ENCODE measurements around the gene ZNF628. TPM values are rescaled to one million over a fixed set of nuclear protein-coding genes. Genes with fewer than 3 reads are reported as not detected.

Gene ZNF628
- total RNA-seq, 1 experiment from 2014 or later: 12.3 TPM

GRCh38 chr19:55482967-55483705 is 6.7 kb downstream of the ZNF628 start:
- Histone ChIP-seq H3K36me3 (ENCODE audit: control insufficient read depth, insufficient read depth, low read length) (no peaks in the 10 kb centered on the region; the same call in 1 of the 2 replicates), H3K27me3 (replicated peaks; ENCODE audit: control insufficient read depth, insufficient read depth, low read length) (no peaks in the 10 kb centered on the region), H3K4me3 (ENCODE audit: low read depth, low read length) (no peak overlapping the region), H3K9me3 (no peaks in the 10 kb centered on the region), H3K4me1 (0 out of 2 replicates have a peak, but pooled peaks cover 3% of the 10 kb centered on the region)
- Mint-ChIP-seq H3K27me3 (ENCODE audit: insufficient read depth, unreplicated experiment) (no peaks in the 10 kb centered on the region), H3K4me3 (ENCODE audit: unreplicated experiment) (peak overlapping the region; percentile 42), H3K27ac (ENCODE audit: unreplicated experiment) (peak overlapping the region; percentile 73), H3K4me1 (ENCODE audit: low read depth, unreplicated experiment) (peaks cover 21% of the 10 kb centered on the region), H3K36me3 (ENCODE audit: insufficient read depth, unreplicated experiment) (peaks cover 28% of the 10 kb centered on the region), H3K9me3 (ENCODE audit: unreplicated experiment) (no peaks in the 10 kb centered on the region)
- CTCF ChIA-PET: interaction anchor here (2.6 kb wide), 1 partner anchor 21 kb away, joined by 19 read pairs; no protein-coding TSS in a partner anchor
- POLR2A ChIA-PET: no interaction called here
- TF ChIP-seq, protein P1, sequence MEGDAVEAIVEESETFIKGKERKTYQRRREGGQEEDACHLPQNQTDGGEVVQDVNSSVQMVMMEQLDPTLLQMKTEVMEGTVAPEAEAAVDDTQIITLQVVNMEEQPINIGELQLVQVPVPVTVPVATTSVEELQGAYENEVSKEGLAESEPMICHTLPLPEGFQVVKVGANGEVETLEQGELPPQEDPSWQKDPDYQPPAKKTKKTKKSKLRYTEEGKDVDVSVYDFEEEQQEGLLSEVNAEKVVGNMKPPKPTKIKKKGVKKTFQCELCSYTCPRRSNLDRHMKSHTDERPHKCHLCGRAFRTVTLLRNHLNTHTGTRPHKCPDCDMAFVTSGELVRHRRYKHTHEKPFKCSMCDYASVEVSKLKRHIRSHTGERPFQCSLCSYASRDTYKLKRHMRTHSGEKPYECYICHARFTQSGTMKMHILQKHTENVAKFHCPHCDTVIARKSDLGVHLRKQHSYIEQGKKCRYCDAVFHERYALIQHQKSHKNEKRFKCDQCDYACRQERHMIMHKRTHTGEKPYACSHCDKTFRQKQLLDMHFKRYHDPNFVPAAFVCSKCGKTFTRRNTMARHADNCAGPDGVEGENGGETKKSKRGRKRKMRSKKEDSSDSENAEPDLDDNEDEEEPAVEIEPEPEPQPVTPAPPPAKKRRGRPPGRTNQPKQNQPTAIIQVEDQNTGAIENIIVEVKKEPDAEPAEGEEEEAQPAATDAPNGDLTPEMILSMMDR (IDR thresholded peaks at IDR 0.05; ENCODE audit: insufficient read depth in 1 of 2, low read depth in 1 of 2, low read length in 1 of 2, severe bottlenecking in 1 of 2, unreplicated experiment in 1 of 2): no peak
- DNase-seq: no peak
- intact Hi-C loops (cut with micrococcal nuclease; ENCODE audit: unreplicated experiment): no loop called here
- BruUV-seq (replicated peaks): no TSS peak

DNA sequence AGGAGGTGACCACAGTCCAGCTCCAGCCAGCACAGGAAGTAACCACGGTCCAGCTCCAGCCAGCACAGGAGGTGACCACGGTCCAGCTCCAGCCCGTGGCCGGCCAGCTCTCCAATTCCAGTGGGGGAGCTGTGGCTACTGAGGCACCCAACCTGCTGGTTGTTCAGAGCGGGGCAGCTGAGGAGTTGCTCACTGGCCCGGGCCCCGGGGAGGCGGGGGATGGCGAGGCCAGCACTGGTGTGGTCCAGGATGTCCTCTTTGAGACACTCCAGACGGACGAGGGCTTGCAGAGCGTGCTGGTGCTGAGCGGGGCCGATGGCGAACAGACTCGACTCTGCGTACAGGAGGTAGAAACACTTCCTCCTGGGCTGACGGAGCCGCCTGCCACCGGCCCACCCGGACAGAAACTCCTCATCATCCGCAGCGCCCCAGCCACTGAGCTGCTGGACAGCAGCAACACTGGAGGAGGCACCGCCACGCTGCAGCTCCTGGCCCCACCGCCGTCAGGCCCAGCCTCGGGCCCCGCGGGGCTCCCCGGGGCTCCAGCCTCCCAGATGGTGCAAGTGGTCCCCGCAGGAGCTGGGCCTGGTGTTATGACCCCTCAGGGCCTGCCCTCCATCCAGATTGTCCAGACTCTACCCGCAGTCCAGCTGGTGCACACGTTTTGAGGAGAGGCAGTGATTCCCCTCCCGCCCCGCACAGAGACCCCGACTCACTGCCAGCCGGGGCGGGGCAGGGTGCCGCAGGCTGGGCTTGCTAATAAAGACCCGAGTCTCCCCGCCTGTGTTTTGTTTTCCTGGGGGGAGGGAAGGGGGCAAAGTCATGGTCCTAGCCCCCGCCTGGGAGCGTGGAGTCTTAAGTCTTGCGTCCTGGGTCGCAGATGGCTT is 7.5 kb downstream of the ZNF628 start:
- peak overlapping the region; percentile 76 for H3K4me3 Mint-ChIP-seq (ENCODE audit: unreplicated experiment)
- DNase-seq: peak in 1 of 2 experiments; percentile 39
- Histone ChIP-seq H3K4me1 (0 out of 2 replicates have a peak, but pooled peaks cover 3% of the 10 kb centered on the region), H3K36me3 (ENCODE audit: control insufficient read depth, insufficient read depth, low read length) (no peaks in the 10 kb centered on the region; the same call in 1 of the 2 replicates), H3K9me3 (no peaks in the 10 kb centered on the region), H3K27me3 (replicated peaks; ENCODE audit: control insufficient read depth, insufficient read depth, low read length) (no peaks in the 10 kb centered on the region), H3K4me3 (ENCODE audit: low read depth, low read length) (peak overlapping the region; percentile 90)
- H3K36me3 Mint-ChIP-seq (ENCODE audit: insufficient read depth, unreplicated experiment): peaks cover 23% of the 10 kb centered on the region
- ChIA-PET CTCF (interaction anchor here (0.9 to 2.6 kb wide), 3 partner anchors 16 to 22 kb away, joined by 4 to 19 read pairs (median 7); partner anchors contain the start of gene ISOC2), POLR2A (interaction anchor here (0.6 to 1.2 kb wide), 5 partner anchors 8 to 1842 kb away, joined by 3 to 22 read pairs (median 7); partner anchors contain the start of genes ISOC2, UBE2S and ZNF628)
- TF ChIP-seq, protein P1 (IDR thresholded peaks at IDR 0.05; ENCODE audit: insufficient read depth in 1 of 2, low read depth in 1 of 2, low read length in 1 of 2, severe bottlenecking in 1 of 2, unreplicated experiment in 1 of 2): no peak
- peak overlapping the region; percentile 73 for H3K27ac Mint-ChIP-seq (ENCODE audit: unreplicated experiment)
- H3K4me1 Mint-ChIP-seq (ENCODE audit: low read depth, unreplicated experiment): peaks cover 13% of the 10 kb centered on the region
- intact Hi-C loops (cut with micrococcal nuclease; ENCODE audit: unreplicated experiment): no loop called here
- no TSS peak for BruUV-seq (replicated peaks)
- H3K27me3 Mint-ChIP-seq (ENCODE audit: insufficient read depth, unreplicated experiment): no peaks in the 10 kb centered on the region
- H3K9me3 Mint-ChIP-seq (ENCODE audit: unreplicated experiment): no peaks in the 10 kb centered on the region
